ENCODE measurements around the gene DENND4A. TPM values are rescaled to one million over a fixed set of nuclear protein-coding genes. Genes with fewer than 3 reads are reported as not detected.
"Not testable (repeated sequence)": the region's sequence is repeated elsewhere in the genome, so short reads cannot be mapped to it uniquely, and the experiment has no call there.

DENND4A gene
- total RNA-seq, 1 experiment from 2014 or later, result 10.4 TPM

- in situ Hi-C loops (cut with HindIII; ENCODE audit: low pct_unique_long_range_greater_than_20kb, low sequenced_read_pairs), result loop anchor here (25.0 kb wide), 1 partner anchor 188 kb away; no protein-coding TSS in a partner anchor
- DNase-seq (ENCODE audit: low read depth, low spot score), result no peak
These were observed 33.0 kb upstream of the DENND4A start for GRCh38 chr15:65824941-65825544.

DNA sequence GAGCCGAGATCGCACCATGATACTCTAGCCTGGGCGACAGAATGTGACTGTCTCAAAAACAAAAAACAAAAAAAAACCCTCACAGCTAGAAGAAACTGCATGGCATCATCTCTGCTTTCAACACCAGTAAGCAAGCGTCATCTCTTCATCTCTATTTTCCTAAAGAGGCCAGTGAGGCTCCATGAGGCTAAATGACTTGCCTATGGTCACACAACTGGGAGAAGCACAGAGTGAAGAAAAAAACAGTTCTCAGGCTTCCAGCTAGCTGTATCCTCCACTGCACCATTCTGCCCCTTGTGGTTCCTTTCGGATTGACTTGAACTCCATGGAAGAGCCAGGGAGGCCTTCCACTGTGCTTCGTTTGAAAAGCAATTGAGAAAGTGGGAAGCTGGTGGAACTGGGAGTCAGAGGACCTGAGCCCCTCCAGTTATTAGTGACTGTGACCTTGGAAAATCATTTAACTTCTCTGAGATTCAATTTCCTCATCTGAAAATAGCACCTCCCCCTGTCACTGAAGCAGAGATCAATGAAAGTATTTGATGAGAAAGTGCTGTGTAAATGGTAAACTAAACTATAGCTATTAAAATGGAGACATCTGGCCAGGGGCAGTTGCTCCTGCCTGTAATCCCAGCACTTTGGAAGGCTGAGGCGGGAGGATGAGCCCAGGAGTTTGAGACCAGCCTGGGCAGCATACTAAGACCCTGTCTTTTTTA, 32.1 kb upstream of the DENND4A start:
- DNase-seq (ENCODE audit: low read depth, low spot score), result peak; percentile 88
- in situ Hi-C loops (cut with HindIII; ENCODE audit: low pct_unique_long_range_greater_than_20kb, low sequenced_read_pairs), result no loop called here

GRCh38 chr15:65822316-65822715, 30.2 kb upstream of the DENND4A start:
- in situ Hi-C loops (cut with HindIII; ENCODE audit: low pct_unique_long_range_greater_than_20kb, low sequenced_read_pairs), result no loop called here

DNA sequence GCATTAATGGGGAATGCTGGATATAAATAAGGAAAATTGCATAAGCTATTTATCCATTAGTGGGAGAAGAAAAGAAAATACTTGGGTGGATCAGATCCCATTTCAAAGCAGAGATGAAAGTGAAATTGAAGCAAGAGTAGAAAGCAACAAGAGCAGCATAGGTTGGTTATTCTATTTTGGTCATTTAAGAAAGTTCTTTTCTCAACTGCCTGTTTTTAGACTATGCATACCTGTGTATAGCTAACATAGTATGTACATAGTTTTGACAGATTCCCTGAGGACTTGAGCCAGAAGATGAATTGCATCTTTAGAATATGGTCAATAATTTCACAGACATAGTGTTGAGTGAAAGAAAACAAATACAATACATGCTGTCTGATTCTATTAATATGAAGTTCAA, 29.0 kb upstream of the DENND4A start:
- DNase-seq (ENCODE audit: low read depth, low spot score), result no peak
- in situ Hi-C loops (cut with HindIII; ENCODE audit: low pct_unique_long_range_greater_than_20kb, low sequenced_read_pairs), result no loop called here

More at GRCh38 chr15:65822316-65822715, 30.2 kb upstream of the DENND4A start:
- DNase-seq (ENCODE audit: low read depth, low spot score), result no peak

- no peak for DNase-seq (ENCODE audit: low read depth, low spot score)
- in situ Hi-C loops (cut with HindIII; ENCODE audit: low pct_unique_long_range_greater_than_20kb, low sequenced_read_pairs), result no loop called here
These were observed 27.5 kb upstream of the DENND4A start for GRCh38 chr15:65819563-65819960.

DNA sequence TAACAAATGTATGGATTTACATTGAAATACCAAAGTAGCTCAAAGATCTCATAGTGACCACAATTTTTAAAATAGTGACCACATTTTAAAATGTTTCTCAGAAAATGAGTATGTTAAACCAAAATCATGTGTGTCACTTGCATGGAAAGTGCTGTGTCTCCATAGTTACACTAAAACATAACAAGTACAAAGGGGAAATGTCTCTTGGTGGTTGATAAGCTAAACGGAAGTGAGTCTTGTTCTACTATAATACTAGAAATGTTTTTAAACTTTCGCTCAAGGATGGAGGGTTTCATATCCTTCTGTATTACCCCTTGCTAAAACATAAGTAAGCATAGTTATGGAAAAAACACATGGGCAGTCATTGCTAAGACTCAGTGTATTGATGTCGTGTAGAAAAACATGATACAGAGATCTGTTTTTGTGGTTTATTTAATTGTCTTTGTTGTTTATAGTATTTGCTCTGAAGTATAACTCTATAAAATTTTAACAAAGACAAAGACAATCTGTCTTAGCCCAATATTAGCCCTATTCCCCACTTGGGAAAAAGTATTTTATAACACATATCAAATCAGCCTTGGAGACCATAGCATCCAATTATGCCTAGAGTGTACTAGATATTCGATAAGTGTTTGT, 27.0 kb upstream of the DENND4A start:
- no peak for DNase-seq (ENCODE audit: low read depth, low spot score)
- in situ Hi-C loops (cut with HindIII; ENCODE audit: low pct_unique_long_range_greater_than_20kb, low sequenced_read_pairs), result no loop called here

DNA sequence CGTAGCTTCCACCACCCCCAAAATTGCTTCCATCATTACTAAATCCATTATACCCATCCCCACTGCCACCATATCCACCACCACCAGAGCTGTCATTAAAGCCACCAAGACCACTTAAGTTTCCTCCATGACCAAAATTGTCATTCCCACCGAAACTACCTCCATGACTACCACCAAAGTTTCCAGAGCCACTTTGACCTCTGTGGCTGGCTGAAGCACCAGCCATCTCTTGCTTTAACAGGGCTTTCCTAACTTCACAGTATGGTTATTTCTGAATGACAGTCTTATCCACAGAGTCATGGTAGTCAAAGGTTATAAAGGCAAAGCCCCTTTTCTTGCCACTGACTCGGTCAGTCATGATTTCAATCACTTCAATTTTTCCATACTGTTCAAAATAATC, 24.3 kb upstream of the DENND4A start:
- in situ Hi-C loops (cut with HindIII; ENCODE audit: low pct_unique_long_range_greater_than_20kb, low sequenced_read_pairs), result no loop called here
- DNase-seq (ENCODE audit: low read depth, low spot score), result no peak

DNA sequence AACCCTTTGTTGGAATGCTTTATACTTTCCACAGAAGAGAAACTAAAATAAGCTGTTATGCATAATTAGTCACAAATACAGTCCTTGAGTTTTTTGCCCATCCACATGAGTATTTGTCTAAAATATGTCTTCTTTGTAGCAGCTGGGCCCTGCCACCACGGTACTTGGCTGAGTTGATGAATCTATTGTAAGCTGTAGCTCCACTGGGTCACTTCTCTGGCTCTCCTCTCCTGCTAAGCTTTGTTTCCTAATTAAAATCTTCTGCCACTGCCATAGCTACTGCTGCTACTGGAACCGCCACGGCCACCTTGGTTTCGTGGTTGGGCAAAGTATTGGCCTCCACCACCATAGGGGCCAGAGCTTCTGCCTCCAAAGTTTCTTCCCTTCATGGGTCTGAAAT, 23.9 kb upstream of the DENND4A start:
- in situ Hi-C loops (cut with HindIII; ENCODE audit: low pct_unique_long_range_greater_than_20kb, low sequenced_read_pairs); DNase-seq (ENCODE audit: low read depth, low spot score): not testable (repeated sequence)

DNA sequence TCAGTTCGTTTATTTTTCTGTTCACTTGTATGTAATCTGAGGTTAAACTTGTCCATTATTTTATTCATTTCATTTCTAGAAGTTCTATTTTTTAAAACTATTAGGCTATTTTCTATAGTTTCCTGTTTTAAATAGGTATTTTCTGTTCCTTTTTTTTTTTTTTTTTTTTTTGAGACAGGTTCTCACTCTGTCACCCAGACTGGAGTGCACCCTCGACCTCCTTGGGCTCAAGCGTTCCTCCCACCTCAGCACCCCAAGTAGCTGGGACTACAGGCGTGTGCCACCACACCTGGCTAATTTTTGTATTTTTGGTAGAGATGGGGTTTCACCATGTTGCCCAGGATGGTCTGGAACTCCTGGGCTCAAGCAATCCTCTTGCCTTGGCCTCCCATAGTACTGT, 22.2 kb upstream of the DENND4A start:
- in situ Hi-C loops (cut with HindIII; ENCODE audit: low pct_unique_long_range_greater_than_20kb, low sequenced_read_pairs); DNase-seq (ENCODE audit: low read depth, low spot score): not testable (repeated sequence)

DNA sequence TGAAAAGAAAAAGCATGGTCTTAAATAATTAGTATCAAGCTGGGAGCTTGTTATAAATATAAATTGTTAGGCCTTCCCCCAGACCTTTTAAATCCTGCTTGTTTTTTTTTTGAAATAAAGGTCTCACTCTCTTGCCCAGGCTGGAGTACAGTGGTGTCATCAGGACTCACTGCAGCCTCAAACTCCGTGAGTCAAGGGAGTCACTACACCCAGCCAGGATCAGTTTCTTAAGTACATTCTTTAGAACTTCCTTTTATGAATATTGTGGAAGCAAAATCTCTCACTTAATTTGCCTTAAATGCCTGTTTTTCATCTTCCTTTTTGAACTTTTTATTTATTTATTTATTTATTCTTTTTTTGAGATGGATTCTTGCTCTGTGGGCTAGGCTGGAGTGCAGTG, 20.8 kb upstream of the DENND4A start:
- DNase-seq (ENCODE audit: low read depth, low spot score), result no peak
- in situ Hi-C loops (cut with HindIII; ENCODE audit: low pct_unique_long_range_greater_than_20kb, low sequenced_read_pairs), result no loop called here

DNA sequence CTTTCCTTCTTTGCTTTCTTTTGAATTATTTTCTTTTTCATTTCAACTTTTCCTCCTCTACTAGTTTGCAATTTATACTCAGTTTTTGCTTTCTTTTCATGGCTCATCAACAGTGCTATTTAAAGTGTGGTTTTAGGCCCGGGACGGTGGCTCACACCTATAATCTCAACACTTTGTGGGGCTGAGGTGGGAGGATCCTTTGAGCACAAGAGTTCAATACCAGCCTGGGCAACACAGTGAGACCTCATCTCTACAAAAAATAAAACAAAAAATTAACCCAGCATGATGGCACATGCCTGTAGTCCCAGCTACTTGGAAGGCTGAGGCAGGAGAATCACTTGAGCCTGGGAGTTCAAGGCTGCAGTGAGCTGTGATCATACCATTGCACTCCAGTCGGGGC, 20.4 kb upstream of the DENND4A start:
- no peak for DNase-seq (ENCODE audit: low read depth, low spot score)
- in situ Hi-C loops (cut with HindIII; ENCODE audit: low pct_unique_long_range_greater_than_20kb, low sequenced_read_pairs), result no loop called here

DNA sequence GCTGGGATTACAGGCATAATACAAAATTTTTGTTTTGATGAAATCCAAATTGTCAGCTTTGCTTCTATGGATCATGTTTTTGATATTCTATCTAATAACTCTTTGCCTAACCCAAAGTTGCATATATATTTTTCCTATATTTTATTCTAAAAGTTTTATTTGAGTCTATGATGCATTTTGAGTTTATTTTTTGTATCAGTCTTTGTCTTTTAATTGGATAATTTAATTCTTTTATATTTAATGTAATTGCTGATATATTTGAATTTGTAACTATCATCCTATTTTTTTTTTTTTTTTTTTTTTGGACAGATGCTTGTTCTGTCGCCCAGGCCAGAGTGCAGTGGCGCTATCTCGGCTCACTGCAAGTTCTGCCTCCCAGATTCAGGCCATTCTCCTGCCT, 19.7 kb upstream of the DENND4A start:
- no peak for DNase-seq (ENCODE audit: low read depth, low spot score)
- in situ Hi-C loops (cut with HindIII; ENCODE audit: low pct_unique_long_range_greater_than_20kb, low sequenced_read_pairs), result no loop called here

GRCh38 chr15:65811011-65811733, 19.1 kb upstream of the DENND4A start:
- in situ Hi-C loops (cut with HindIII; ENCODE audit: low pct_unique_long_range_greater_than_20kb, low sequenced_read_pairs); DNase-seq (ENCODE audit: low read depth, low spot score): not testable (repeated sequence)

DNA sequence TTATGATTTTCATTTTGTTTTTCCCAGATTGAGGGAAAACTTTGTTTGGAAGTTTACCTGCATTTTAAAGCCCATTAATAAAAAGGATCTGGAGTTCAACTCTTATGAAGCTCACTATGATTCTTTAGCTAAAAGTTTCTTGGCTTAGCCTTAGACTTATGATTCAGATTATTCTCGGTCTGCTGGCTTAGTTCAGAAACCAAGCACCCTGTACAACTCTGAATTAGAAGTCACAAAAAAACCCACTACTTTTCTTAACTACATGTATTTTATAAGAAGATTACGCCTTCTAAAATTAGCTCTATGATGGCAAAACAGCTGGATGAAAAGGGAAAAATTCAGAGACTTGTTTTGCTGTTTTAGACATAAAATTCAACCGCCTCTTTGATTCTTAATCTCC, 14.3 kb upstream of the DENND4A start:
- in situ Hi-C loops (cut with HindIII; ENCODE audit: low pct_unique_long_range_greater_than_20kb, low sequenced_read_pairs), result no loop called here
- no peak for DNase-seq (ENCODE audit: low read depth, low spot score)

DNA sequence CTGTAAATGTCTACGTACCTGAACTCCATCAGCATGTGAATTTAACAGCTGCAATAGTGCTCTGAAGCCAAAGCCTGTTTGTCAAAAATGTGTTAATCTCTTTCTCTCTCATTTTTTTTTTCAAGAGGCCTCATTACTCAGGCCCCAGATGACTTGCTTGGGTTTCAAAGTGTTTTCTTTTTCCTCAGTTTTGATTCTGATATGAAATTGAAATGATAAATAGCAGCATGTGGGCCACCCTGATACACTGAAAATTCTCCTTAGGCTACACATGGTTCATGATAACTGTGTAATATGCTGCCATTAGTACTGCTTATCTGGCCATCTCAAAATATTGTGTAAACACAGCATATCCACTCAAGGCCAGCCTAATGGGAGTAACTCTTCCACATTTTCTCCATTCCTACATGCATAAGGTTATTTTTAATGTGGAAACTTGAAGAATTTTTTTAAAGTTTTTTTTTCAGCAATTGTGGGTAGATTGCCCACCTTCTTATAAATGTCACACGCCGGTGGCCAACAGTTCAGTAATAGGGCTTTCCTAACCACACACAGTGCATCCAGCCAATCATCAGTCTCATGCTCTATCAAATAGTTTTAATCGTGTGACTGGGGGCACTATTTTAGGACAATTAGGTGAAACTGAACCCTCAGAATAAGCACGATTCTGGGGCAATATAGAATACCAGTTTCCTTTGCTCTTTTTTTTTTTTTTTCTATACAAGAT, 13.1 kb upstream of the DENND4A start:
- no peak for DNase-seq (ENCODE audit: low read depth, low spot score)
- in situ Hi-C loops (cut with HindIII; ENCODE audit: low pct_unique_long_range_greater_than_20kb, low sequenced_read_pairs), result no loop called here

DNA sequence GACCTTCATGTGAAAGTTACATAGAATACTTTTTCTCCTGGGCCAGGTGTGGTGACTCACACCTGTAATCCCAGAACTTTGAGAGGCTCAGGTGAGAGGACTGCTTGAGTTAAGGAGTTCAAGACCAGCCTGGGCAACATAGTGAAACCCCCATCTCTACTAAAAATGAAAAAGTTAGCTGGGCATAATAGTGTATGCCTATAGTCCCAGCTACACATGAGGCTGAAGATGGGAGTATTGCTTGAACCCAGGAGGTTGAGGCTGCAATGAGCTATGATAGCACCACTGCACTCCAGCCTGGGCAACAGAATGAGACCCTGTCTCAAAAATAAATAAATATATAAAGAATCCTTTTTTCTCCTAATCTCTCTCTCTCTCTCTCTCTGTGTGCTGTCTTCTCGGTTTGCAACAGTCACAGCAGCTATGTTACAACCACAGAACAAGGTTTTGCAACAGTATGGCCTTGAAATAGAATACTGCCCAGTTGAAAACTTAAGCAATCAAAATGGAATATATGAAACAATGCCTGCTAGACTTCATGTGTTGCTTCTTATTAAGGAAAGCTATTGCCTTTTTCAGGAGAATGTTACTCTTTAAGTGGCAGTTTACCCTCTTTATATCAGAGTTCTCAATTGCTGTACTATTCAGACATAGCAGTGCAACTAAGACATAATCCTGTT, 12.3 kb upstream of the DENND4A start:
- no peak for DNase-seq (ENCODE audit: low read depth, low spot score)
- in situ Hi-C loops (cut with HindIII; ENCODE audit: low pct_unique_long_range_greater_than_20kb, low sequenced_read_pairs), result no loop called here

GRCh38 chr15:65801229-65801805, 9.2 kb upstream of the DENND4A start:
- DNase-seq (ENCODE audit: low read depth, low spot score), result no peak
- in situ Hi-C loops (cut with HindIII; ENCODE audit: low pct_unique_long_range_greater_than_20kb, low sequenced_read_pairs), result no loop called here

All from SK-MEL-5 (cell line).